Endodermal cell (in vitro differentiated cells): ENCODE measurements around the gene ADCY2. TPM values are rescaled to one million over a fixed set of nuclear protein-coding genes. Genes with fewer than 3 reads are reported as not detected.

Experiments
- DNase-seq: peaks from one replicate; pipeline ENCODE4 v3.0.0-alpha.2; 2017
- H3K27ac ChIP-seq: 2 replicates; pipeline ENCODE4 v1.5.1; 2013; ENCODE audit warnings: mild to moderate bottlenecking, low read depth, low read length, moderate library complexity
- H3K27me3 ChIP-seq: 2 replicates; pipeline ENCODE4 v1.6.1; 2013; ENCODE audit warnings: mild to moderate bottlenecking, low read length, moderate library complexity; ENCODE audit not compliant: insufficient read depth, control insufficient read depth, poor library complexity, severe bottlenecking
- H3K36me3 ChIP-seq: 2 replicates; pipeline ENCODE4 v1.7.0; 2013; ENCODE audit warnings: mild to moderate bottlenecking, low read length, moderate library complexity; ENCODE audit not compliant: control insufficient read depth, insufficient read depth
- H3K4me1 ChIP-seq: one replicate; pipeline ENCODE4 v1.7.0; 2013; ENCODE audit warnings: low read length; ENCODE audit not compliant: control insufficient read depth, insufficient read depth
- H3K4me3 ChIP-seq: 2 replicates; pipeline ENCODE4 v1.5.1; 2013; ENCODE audit warnings: mild to moderate bottlenecking, low read length, moderate library complexity
- H3K9ac ChIP-seq: 2 replicates; pipeline ENCODE4 v1.6.1; 2013; ENCODE audit warnings: mild to moderate bottlenecking, low read length, moderate library complexity; ENCODE audit not compliant: poor library complexity, severe bottlenecking; ENCODE audit errors: extremely low read depth
- H3K9me3 ChIP-seq: 2 replicates; pipeline ENCODE4 v1.6.1; 2013; ENCODE audit warnings: mild to moderate bottlenecking, low read length, moderate library complexity; ENCODE audit not compliant: control insufficient read depth
- H3K27ac Mint-ChIP-seq: 2 replicates; pipeline ENCODE4 v1.8.0; 2020; ENCODE audit warnings: mixed read lengths
- H3K27me3 Mint-ChIP-seq: 2 replicates; pipeline ENCODE4 v1.8.0; 2021; ENCODE audit warnings: mild to moderate bottlenecking, mixed read lengths; ENCODE audit not compliant: insufficient read depth
- H3K36me3 Mint-ChIP-seq: 2 replicates; pipeline ENCODE4 v1.8.0; 2020; ENCODE audit warnings: low read depth, mixed read lengths
- H3K4me1 Mint-ChIP-seq: 2 replicates; pipeline ENCODE4 v1.8.0; 2020; ENCODE audit warnings: mixed read lengths
- H3K4me3 Mint-ChIP-seq: 2 replicates; pipeline ENCODE4 v1.8.0; 2020; ENCODE audit warnings: mild to moderate bottlenecking, moderate library complexity, mixed read lengths
- H3K9me3 Mint-ChIP-seq: 2 replicates; pipeline ENCODE4 v1.8.0; 2020; ENCODE audit warnings: mild to moderate bottlenecking, mixed read lengths
- CTCF ChIP-seq: fragments of 200-600 bp; sonication (generic); conservative IDR thresholded peaks from 2 replicates; pipeline ENCODE4 v1.5.0; 2021; ENCODE audit warnings: antibody characterized with exemption, mild to moderate bottlenecking
- WGBS, 2 experiments: methylation state at CpG; one replicate each; pipeline versions ENCODE4 v1.1.5 to v1.1.7; 2013; ENCODE audit warnings: missing lambda C conversion rate in 2 of 2, mixed read lengths in 1 of 2; ENCODE audit not compliant: insufficient coverage in 1 of 2, insufficient read length in 1 of 2; 5-methylcytosine and 5-hydroxymethylcytosine counted together
- total RNA-seq, 2 donors: library from RNA; stranded (reverse); fragmentation: NEBNext Ultra II Directional in 1 of 2; extraction: Animal tissue kit (Norgen Biotek cat#: 25700) in 1 of 2; gene quantifications; 2 replicates in 1 of 2; 3 replicates in 1 of 2; pipeline ENCODE4 v1.2.1, GENCODE V29; 2021

ADCY2 gene
- total RNA-seq, 2 donors from 2014 or later: 61.5 to 63.2 TPM

GRCh38 chr5:7869474-7870136 lies 473.7 kb downstream of the ADCY2 start:
- H3K4me3 ChIP-seq: peak overlapping the region; percentile 85
- no peaks in the 10 kb centered on the region for H3K9me3 Mint-ChIP-seq
- no peak for TF ChIP-seq CTCF
- peak overlapping the region; percentile 59 for H3K9ac ChIP-seq
- DNase-seq: no peak
- WGBS, 2 experiments: 6 to 11% methylated on average over 12 to 40 of the region's 41 CpGs
- H3K27ac Mint-ChIP-seq: peak overlapping the region; percentile 19
- no peak overlapping the region for H3K27ac ChIP-seq
- H3K36me3 Mint-ChIP-seq: peaks cover 2% of the 10 kb centered on the region
- peaks cover 16% of the 10 kb centered on the region for H3K36me3 ChIP-seq
- peak overlapping the region; percentile 84 for H3K4me3 Mint-ChIP-seq
- H3K27me3 Mint-ChIP-seq: no peaks in the 10 kb centered on the region
- no peaks in the 10 kb centered on the region for H3K9me3 ChIP-seq
- H3K4me1 ChIP-seq: peaks cover 7% of the 10 kb centered on the region
- H3K27me3 ChIP-seq: no peaks in the 10 kb centered on the region
- H3K4me1 Mint-ChIP-seq: peaks cover 14% of the 10 kb centered on the region

GRCh38 chr5:7871653-7872052 lies 475.7 kb downstream of the ADCY2 start:
- H3K9me3 Mint-ChIP-seq: no peaks in the 10 kb centered on the region

GRCh38 chr5:7872517-7873130 lies 476.7 kb downstream of the ADCY2 start:
- no peak for TF ChIP-seq CTCF
- H3K9me3 Mint-ChIP-seq: no peaks in the 10 kb centered on the region
- H3K4me1 Mint-ChIP-seq: peaks cover 14% of the 10 kb centered on the region
- Histone ChIP-seq H3K27me3 (no peaks in the 10 kb centered on the region), H3K9me3 (no peaks in the 10 kb centered on the region), H3K4me1 (peaks cover 7% of the 10 kb centered on the region), H3K27ac (no peak overlapping the region), H3K9ac (no peak overlapping the region), H3K36me3 (peaks cover 42% of the 10 kb centered on the region), H3K4me3 (no peak overlapping the region)
- H3K27ac Mint-ChIP-seq: no peak overlapping the region
- H3K27me3 Mint-ChIP-seq: no peaks in the 10 kb centered on the region
- 90 to 95% methylated on average over 4 of the region's 4 CpGs for WGBS, 2 experiments
- no peak overlapping the region for H3K4me3 Mint-ChIP-seq
- peaks cover 21% of the 10 kb centered on the region for H3K36me3 Mint-ChIP-seq
- no peak for DNase-seq

More at GRCh38 chr5:7871653-7872052, 475.7 kb downstream of the ADCY2 start:
- peak; percentile 21 for TF ChIP-seq CTCF
- Mint-ChIP-seq H3K27me3 (no peaks in the 10 kb centered on the region), H3K27ac (no peak overlapping the region), H3K36me3 (peaks cover 19% of the 10 kb centered on the region), H3K4me1 (peaks cover 14% of the 10 kb centered on the region), H3K4me3 (no peak overlapping the region)
- Histone ChIP-seq H3K9ac (no peak overlapping the region), H3K4me1 (peaks cover 7% of the 10 kb centered on the region), H3K9me3 (no peaks in the 10 kb centered on the region), H3K27ac (no peak overlapping the region), H3K4me3 (no peak overlapping the region), H3K36me3 (peaks cover 32% of the 10 kb centered on the region), H3K27me3 (no peaks in the 10 kb centered on the region)
- 94% methylated on average over 2 of the region's 2 CpGs; no CpG with 5 or more reads in 1 of the 2 experiments for WGBS, 2 experiments
- no peak for DNase-seq
